ENCODE measurements around the gene KLHDC4. TPM values are rescaled to one million over a fixed set of nuclear protein-coding genes. Genes with fewer than 3 reads are reported as not detected.
"Not testable (repeated sequence)": the region's sequence is repeated elsewhere in the genome, so short reads cannot be mapped to it uniquely, and the experiment has no call there.

The KLHDC4 gene
- total RNA-seq, 1 donor from 2014 or later: 11.7 TPM

- intact Hi-C loops (cut with micrococcal nuclease): no loop called here
- peaks cover 9% of the 10 kb centered on the region for H3K27me3 ChIP-seq (ENCODE audit: low read depth)
- DNase-seq: no peak
- H3K36me3 ChIP-seq: no peaks in the 10 kb centered on the region
- H3K4me3 ChIP-seq: no peak overlapping the region
- H3K9me3 ChIP-seq (replicated peaks): no peaks in the 10 kb centered on the region
- TF ChIP-seq CTCF (IDR thresholded peaks at IDR 0.05; ENCODE audit: borderline replicate concordance): no peak
- H3K4me1 ChIP-seq: peaks cover 5% of the 10 kb centered on the region
- no peak overlapping the region for H3K27ac ChIP-seq (replicated peaks)
Measured at GRCh38 chr16:87784812-87785211, 19.0 kb upstream of the KLHDC4 start.

GRCh38 chr16:87782033-87782432 is 16.2 kb upstream of the KLHDC4 start:
- DNase-seq: no peak
- intact Hi-C loops (cut with micrococcal nuclease): no loop called here
- TF ChIP-seq CTCF (IDR thresholded peaks at IDR 0.05; ENCODE audit: borderline replicate concordance): no peak
- Histone ChIP-seq H3K36me3 (no peaks in the 10 kb centered on the region), H3K4me1 (peaks cover 14% of the 10 kb centered on the region), H3K9me3 (replicated peaks) (no peaks in the 10 kb centered on the region), H3K4me3 (no peak overlapping the region), H3K27ac (replicated peaks) (no peak overlapping the region), H3K27me3 (ENCODE audit: low read depth) (peaks cover 17% of the 10 kb centered on the region)

GRCh38 chr16:87780385-87780989 is 14.7 kb upstream of the KLHDC4 start:
- H3K27me3 ChIP-seq (ENCODE audit: low read depth): peaks cover 28% of the 10 kb centered on the region
- no peak overlapping the region for H3K27ac ChIP-seq (replicated peaks)
- no peak for TF ChIP-seq CTCF (IDR thresholded peaks at IDR 0.05; ENCODE audit: borderline replicate concordance)
- H3K4me1 ChIP-seq: peaks cover 14% of the 10 kb centered on the region
- no peaks in the 10 kb centered on the region for H3K9me3 ChIP-seq (replicated peaks)
- peak; percentile 30 for DNase-seq
- H3K4me3 ChIP-seq: no peak overlapping the region
- intact Hi-C loops (cut with micrococcal nuclease): no loop called here
- H3K36me3 ChIP-seq: no peaks in the 10 kb centered on the region

GRCh38 chr16:87778830-87779579 is 13.2 kb upstream of the KLHDC4 start:
- H3K4me3 ChIP-seq: no peak overlapping the region
- DNase-seq: peak; percentile 87
- H3K36me3 ChIP-seq: no peaks in the 10 kb centered on the region
- intact Hi-C loops (cut with micrococcal nuclease): loop anchor here (5.0 to 10.0 kb wide), 2 partner anchors 93 to 184 kb away; no protein-coding TSS in a partner anchor
- peaks cover 14% of the 10 kb centered on the region for H3K4me1 ChIP-seq
- H3K27me3 ChIP-seq (ENCODE audit: low read depth): peaks cover 38% of the 10 kb centered on the region
- no peaks in the 10 kb centered on the region for H3K9me3 ChIP-seq (replicated peaks)
- no peak overlapping the region for H3K27ac ChIP-seq (replicated peaks)
- peak; percentile 97 for TF ChIP-seq CTCF (IDR thresholded peaks at IDR 0.05; ENCODE audit: borderline replicate concordance)

GRCh38 chr16:87778476-87778829 is 12.7 kb upstream of the KLHDC4 start:
- Histone ChIP-seq H3K27me3 (ENCODE audit: low read depth) (peaks cover 37% of the 10 kb centered on the region), H3K27ac (replicated peaks) (no peak overlapping the region), H3K9me3 (replicated peaks) (no peaks in the 10 kb centered on the region), H3K4me3 (no peak overlapping the region), H3K36me3 (no peaks in the 10 kb centered on the region), H3K4me1 (peaks cover 14% of the 10 kb centered on the region)
- intact Hi-C loops (cut with micrococcal nuclease): loop anchor here (5.0 to 10.0 kb wide), 2 partner anchors 94 to 184 kb away; no protein-coding TSS in a partner anchor
- TF ChIP-seq CTCF (IDR thresholded peaks at IDR 0.05; ENCODE audit: borderline replicate concordance): no peak
- DNase-seq: no peak

- H3K4me3 ChIP-seq; H3K27ac ChIP-seq (replicated peaks); H3K9me3 ChIP-seq (replicated peaks); H3K36me3 ChIP-seq; DNase-seq: not testable (repeated sequence)
- peaks cover 64% of the 10 kb centered on the region for H3K27me3 ChIP-seq (ENCODE audit: low read depth)
- H3K4me1 ChIP-seq: peaks cover 11% of the 10 kb centered on the region
- intact Hi-C loops (cut with micrococcal nuclease): loop anchor here (10.0 kb wide), 1 partner anchor 179 kb away; no protein-coding TSS in a partner anchor
Measured at GRCh38 chr16:87773836-87774235, 8.1 kb upstream of the KLHDC4 start.

- DNase-seq; H3K27ac ChIP-seq (replicated peaks); intact Hi-C loops (cut with micrococcal nuclease); H3K4me3 ChIP-seq; H3K9me3 ChIP-seq (replicated peaks): not testable (repeated sequence)
- Histone ChIP-seq H3K36me3 (peaks cover 13% of the 10 kb centered on the region), H3K4me1 (peaks cover 26% of the 10 kb centered on the region), H3K27me3 (ENCODE audit: low read depth) (peaks cover 18% of the 10 kb centered on the region)
Measured at GRCh38 chr16:87767456-87767855, 1.7 kb upstream of the KLHDC4 start.

Measured in left ventricle myocardium inferior (tissue), 1 donor.